AG09309 (cell line): ENCODE data around the gene MORN1.

Experiments
- DNase-seq: peaks from one replicate; pipeline ENCODE4 v3.0.0-alpha.2; 2010; ENCODE audit warnings: low read depth
- H3K4me3 ChIP-seq: 2 replicates; pipeline ENCODE4 v1.5.1; 2011; ENCODE audit warnings: mild to moderate bottlenecking, low read depth, low read length, moderate library complexity; ENCODE audit not compliant: control insufficient read depth
- CTCF ChIP-seq: IDR thresholded peaks from 2 replicates; pipeline ENCODE4 v1.5.1; 2011; ENCODE audit warnings: mild to moderate bottlenecking, low read depth, low read length, inconsistent platforms; ENCODE audit not compliant: insufficient read depth, control insufficient read depth; ENCODE audit errors: missing control alignments

MORN1 gene

GRCh38 chr1:2415801-2416208 lies 24.5 kb upstream of the MORN1 start:
- H3K4me3 ChIP-seq = no peak overlapping the region
- no peak for TF ChIP-seq CTCF
- no peak for DNase-seq

- H3K4me3 ChIP-seq = no peak overlapping the region
- no peak for TF ChIP-seq CTCF
- DNase-seq = no peak
Measured at GRCh38 chr1:2415337-2415736, 24.0 kb upstream of the MORN1 start.

- H3K4me3 ChIP-seq = no peak overlapping the region
- DNase-seq = no peak
- peak; percentile 94 for TF ChIP-seq CTCF
Measured at GRCh38 chr1:2414297-2414958, 23.1 kb upstream of the MORN1 start.

- TF ChIP-seq CTCF = no peak
- DNase-seq = no peak
- peak overlapping the region; percentile 71 for H3K4me3 ChIP-seq
Measured at GRCh38 chr1:2413495-2414296, 22.3 kb upstream of the MORN1 start.

GRCh38 chr1:2412773-2413494 lies 21.6 kb upstream of the MORN1 start:
- no peak for DNase-seq
- no peak for TF ChIP-seq CTCF
- peak overlapping the region; percentile 71 for H3K4me3 ChIP-seq

- peak; percentile 64 for DNase-seq
- no peak for TF ChIP-seq CTCF
- peak within 1 kb of the TSS; percentile 71 for H3K4me3 ChIP-seq
Measured at GRCh38 chr1:2412395-2412772, 21.0 kb upstream of the MORN1 start, which contains the start of gene PEX10. Gene PEX10 (minus strand): TSS chr1:2412564. CDS start chr1:2412502, 62 bp downstream.
